Measurements from ENCODE around the gene IPPK.

The IPPK gene

GRCh38 chr9:92714787-92715487, 45.0 kb upstream of the IPPK start:
- TF ChIP-seq EZH2phosphoT487 (IDR thresholded peaks at IDR 0.05; ENCODE audit: borderline replicate concordance, low read length), result no peak
- TF ChIP-seq, protein P1, sequence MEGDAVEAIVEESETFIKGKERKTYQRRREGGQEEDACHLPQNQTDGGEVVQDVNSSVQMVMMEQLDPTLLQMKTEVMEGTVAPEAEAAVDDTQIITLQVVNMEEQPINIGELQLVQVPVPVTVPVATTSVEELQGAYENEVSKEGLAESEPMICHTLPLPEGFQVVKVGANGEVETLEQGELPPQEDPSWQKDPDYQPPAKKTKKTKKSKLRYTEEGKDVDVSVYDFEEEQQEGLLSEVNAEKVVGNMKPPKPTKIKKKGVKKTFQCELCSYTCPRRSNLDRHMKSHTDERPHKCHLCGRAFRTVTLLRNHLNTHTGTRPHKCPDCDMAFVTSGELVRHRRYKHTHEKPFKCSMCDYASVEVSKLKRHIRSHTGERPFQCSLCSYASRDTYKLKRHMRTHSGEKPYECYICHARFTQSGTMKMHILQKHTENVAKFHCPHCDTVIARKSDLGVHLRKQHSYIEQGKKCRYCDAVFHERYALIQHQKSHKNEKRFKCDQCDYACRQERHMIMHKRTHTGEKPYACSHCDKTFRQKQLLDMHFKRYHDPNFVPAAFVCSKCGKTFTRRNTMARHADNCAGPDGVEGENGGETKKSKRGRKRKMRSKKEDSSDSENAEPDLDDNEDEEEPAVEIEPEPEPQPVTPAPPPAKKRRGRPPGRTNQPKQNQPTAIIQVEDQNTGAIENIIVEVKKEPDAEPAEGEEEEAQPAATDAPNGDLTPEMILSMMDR (IDR thresholded peaks at IDR 0.05; ENCODE audit: low read depth, low read length, poor library complexity, severe bottlenecking), result no peak
- H3K27me3 ChIP-seq (ENCODE audit: control insufficient read depth, low read length), result no peaks in the 10 kb centered on the region
- H3K9me2 ChIP-seq (replicated peaks; ENCODE audit: control insufficient read depth, low read length), result no peaks in the 10 kb centered on the region
- H3F3A ChIP-seq (ENCODE audit: control insufficient read depth, insufficient read depth), result no peaks in the 10 kb centered on the region; the same call in 1 of the 2 replicates
- peaks cover 24% of the 10 kb centered on the region for H3K79me2 ChIP-seq (ENCODE audit: control insufficient read depth, low read length)
- 0 out of 2 replicates have a peak, but pooled peaks cover 2% of the 10 kb centered on the region for H4K20me1 ChIP-seq (ENCODE audit: control insufficient read depth, insufficient read depth, low read depth, low read length)
- H3K9me3 ChIP-seq (ENCODE audit: control insufficient read depth, insufficient read depth, low read length), result no peaks in the 10 kb centered on the region
- H3K4me2 ChIP-seq (ENCODE audit: low read length), result no peak overlapping the region
- H3K36me3 ChIP-seq (ENCODE audit: control insufficient read depth, low read length), result peaks cover 97% of the 10 kb centered on the region
- no peak overlapping the region for H3K27ac ChIP-seq (ENCODE audit: low read depth, low read length)
- H3K4me3 ChIP-seq (ENCODE audit: low read length), result no peak overlapping the region
- H3K4me1 ChIP-seq (ENCODE audit: control insufficient read depth, low read length), result peaks cover 43% of the 10 kb centered on the region

GRCh38 chr9:92714016-92714415, 44.1 kb upstream of the IPPK start:
- Histone ChIP-seq H3K27me3 (ENCODE audit: control insufficient read depth, low read length) (no peaks in the 10 kb centered on the region), H4K20me1 (ENCODE audit: control insufficient read depth, insufficient read depth, low read depth, low read length) (0 out of 2 replicates have a peak, but pooled peaks cover 2% of the 10 kb centered on the region), H3K9me2 (replicated peaks; ENCODE audit: control insufficient read depth, low read length) (no peaks in the 10 kb centered on the region), H3K36me3 (ENCODE audit: control insufficient read depth, low read length) (peaks cover 94% of the 10 kb centered on the region), H3K9me3 (ENCODE audit: control insufficient read depth, insufficient read depth, low read length) (no peaks in the 10 kb centered on the region), H3F3A (ENCODE audit: control insufficient read depth, insufficient read depth) (no peaks in the 10 kb centered on the region; the same call in 1 of the 2 replicates), H3K27ac (ENCODE audit: low read depth, low read length) (no peak overlapping the region), H3K79me2 (ENCODE audit: control insufficient read depth, low read length) (peaks cover 20% of the 10 kb centered on the region), H3K4me1 (ENCODE audit: control insufficient read depth, low read length) (peaks cover 40% of the 10 kb centered on the region), H3K4me3 (ENCODE audit: low read length) (no peak overlapping the region), H3K4me2 (ENCODE audit: low read length) (no peak overlapping the region)
- TF ChIP-seq EZH2phosphoT487 (IDR thresholded peaks at IDR 0.05; ENCODE audit: borderline replicate concordance, low read length), result no peak
- TF ChIP-seq, protein P1 (IDR thresholded peaks at IDR 0.05; ENCODE audit: low read depth, low read length, poor library complexity, severe bottlenecking), result no peak

DNA sequence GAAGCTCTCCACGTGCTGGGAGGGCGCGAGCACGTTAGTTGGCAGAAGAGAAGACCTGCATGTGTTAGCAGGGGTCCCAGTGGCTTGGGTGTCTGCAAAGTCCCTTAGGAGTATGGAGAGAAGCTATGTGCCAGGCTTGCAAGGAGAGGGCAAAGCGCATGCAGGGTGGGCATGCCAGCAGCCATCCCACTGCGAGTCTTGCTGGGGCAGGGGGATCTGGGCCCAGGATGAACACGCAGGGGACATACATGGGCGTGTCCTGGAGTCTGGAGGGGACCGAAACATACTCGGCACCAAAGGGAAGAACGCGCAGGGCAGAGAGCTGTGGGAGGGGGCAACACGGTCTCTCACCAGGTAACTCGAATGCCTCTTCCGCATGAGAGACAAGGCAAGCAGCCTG, 43.6 kb upstream of the IPPK start:
- H3K27me3 ChIP-seq (ENCODE audit: control insufficient read depth, low read length), result no peaks in the 10 kb centered on the region
- 0 out of 2 replicates have a peak, but pooled peaks cover 2% of the 10 kb centered on the region for H4K20me1 ChIP-seq (ENCODE audit: control insufficient read depth, insufficient read depth, low read depth, low read length)
- H3K36me3 ChIP-seq (ENCODE audit: control insufficient read depth, low read length), result peaks cover 89% of the 10 kb centered on the region
- H3F3A ChIP-seq (ENCODE audit: control insufficient read depth, insufficient read depth), result peaks cover 1% of the 10 kb centered on the region
- H3K4me3 ChIP-seq (ENCODE audit: low read length), result no peak overlapping the region
- H3K9me3 ChIP-seq (ENCODE audit: control insufficient read depth, insufficient read depth, low read length), result no peaks in the 10 kb centered on the region
- peaks cover 20% of the 10 kb centered on the region for H3K79me2 ChIP-seq (ENCODE audit: control insufficient read depth, low read length)
- no peaks in the 10 kb centered on the region for H3K9me2 ChIP-seq (replicated peaks; ENCODE audit: control insufficient read depth, low read length)
- no peak overlapping the region for H3K27ac ChIP-seq (ENCODE audit: low read depth, low read length)
- peaks cover 37% of the 10 kb centered on the region for H3K4me1 ChIP-seq (ENCODE audit: control insufficient read depth, low read length)
- H3K4me2 ChIP-seq (ENCODE audit: low read length), result no peak overlapping the region
- TF ChIP-seq, protein P1 (IDR thresholded peaks at IDR 0.05; ENCODE audit: low read depth, low read length, poor library complexity, severe bottlenecking), result no peak
- TF ChIP-seq EZH2phosphoT487 (IDR thresholded peaks at IDR 0.05; ENCODE audit: borderline replicate concordance, low read length), result no peak

All from DOHH2 (cell line).